Stimulated activated CD8-positive, alpha-beta memory T cell treated with anti-CD3 and anti-CD28 coated beads, Interleukin-7, amount 100 ng/mL, for 1 hour (primary cell): ENCODE measurements around the gene RAB3IP.
A peak's percentile ranks its signal among the peaks of the same experiment; 100 is the strongest.

ENCODE experiments used
- DNase-seq, 2 donors: peaks; one replicate each; pipeline ENCODE4 v3.0.0-alpha.2; 2020; ENCODE audit warnings: low read depth in 2 of 2

The RAB3IP gene

GRCh38 chr12:69738351-69739286 is at the start of gene RAB3IP:
Gene RAB3IP (plus strand): TSS chr12:69738860. CDS start chr12:69755409, 16,549 bp downstream.
- peak; percentile 88 to 91 for DNase-seq

- no peak for DNase-seq
These were observed 49.0 kb upstream of the RAB3IP start for GRCh38 chr12:69689638-69690037.

- DNase-seq, result no peak
These were observed 44.5 kb upstream of the RAB3IP start for GRCh38 chr12:69694123-69694522.

- DNase-seq, result no peak
These were observed 40.6 kb upstream of the RAB3IP start for GRCh38 chr12:69698054-69698453.

- DNase-seq, result no peak
These were observed 39.7 kb upstream of the RAB3IP start, which contains the start of gene BEST3 for GRCh38 chr12:69698769-69699540. Gene BEST3 (minus strand): TSS chr12:69699303. CDS start chr12:69697798, 1,505 bp downstream.

GRCh38 chr12:69701826-69702225 is 36.8 kb upstream of the RAB3IP start:
- DNase-seq, result no peak

GRCh38 chr12:69703146-69703642 is 35.5 kb upstream of the RAB3IP start:
- DNase-seq, result no peak

- DNase-seq, result no peak
These were observed 34.3 kb upstream of the RAB3IP start for GRCh38 chr12:69704357-69704756.

- DNase-seq, result no peak
These were observed 30.0 kb upstream of the RAB3IP start for GRCh38 chr12:69708649-69709048.

- no peak for DNase-seq
These were observed 25.8 kb upstream of the RAB3IP start for GRCh38 chr12:69712826-69713225.

- DNase-seq, result no peak
These were observed 24.1 kb upstream of the RAB3IP start for GRCh38 chr12:69714542-69714941.

- no peak for DNase-seq
These were observed 19.0 kb upstream of the RAB3IP start for GRCh38 chr12:69719336-69720316.

- no peak for DNase-seq
These were observed 17.9 kb upstream of the RAB3IP start for GRCh38 chr12:69720750-69721149.

GRCh38 chr12:69726922-69727321 is 11.7 kb upstream of the RAB3IP start:
- no peak for DNase-seq

- no peak for DNase-seq
These were observed 6.6 kb upstream of the RAB3IP start for GRCh38 chr12:69732088-69732487.

- no peak for DNase-seq
These were observed 5.0 kb upstream of the RAB3IP start for GRCh38 chr12:69733638-69734037.

- DNase-seq, result peak; percentile 24 to 35
These were observed 879 bp downstream of the RAB3IP start for GRCh38 chr12:69739287-69740191.

- DNase-seq, result no peak
These were observed 5.4 kb downstream of the RAB3IP start for GRCh38 chr12:69744109-69744508.

- DNase-seq, result no peak
These were observed 12.8 kb downstream of the RAB3IP start for GRCh38 chr12:69751476-69751875.

GRCh38 chr12:69755302-69755701 is 16.6 kb downstream of the RAB3IP start:
- DNase-seq, result no peak
